NCI-H2196 treated with DMSO at 0.1 percent for 48 hours (cell line): ENCODE measurements around the gene ERMP1.
A peak's percentile ranks its signal among the peaks of the same experiment; 100 is the strongest.
"Not testable (repeated sequence)": the region's sequence is repeated elsewhere in the genome, so short reads cannot be mapped to it uniquely, and the experiment has no call there.

Experiments
- DNase-seq: peaks from one replicate; lab custom pipeline; 2025; ENCODE audit not compliant: unreplicated experiment; lab: John Stamatoyannopoulos, UW

Gene ERMP1

GRCh38 chr9:5820425-5820824 lies 12.5 kb downstream of the ERMP1 start:
- DNase-seq = no peak

- no peak for DNase-seq
Measured at GRCh38 chr9:5819174-5819573, 13.7 kb downstream of the ERMP1 start.

- no peak for DNase-seq
Measured at GRCh38 chr9:5818424-5819142, 14.3 kb downstream of the ERMP1 start.

- no peak for DNase-seq
Measured at GRCh38 chr9:5817862-5818261, 15.1 kb downstream of the ERMP1 start.

- DNase-seq = no peak
Measured at GRCh38 chr9:5815461-5815860, 17.5 kb downstream of the ERMP1 start.

DNA sequence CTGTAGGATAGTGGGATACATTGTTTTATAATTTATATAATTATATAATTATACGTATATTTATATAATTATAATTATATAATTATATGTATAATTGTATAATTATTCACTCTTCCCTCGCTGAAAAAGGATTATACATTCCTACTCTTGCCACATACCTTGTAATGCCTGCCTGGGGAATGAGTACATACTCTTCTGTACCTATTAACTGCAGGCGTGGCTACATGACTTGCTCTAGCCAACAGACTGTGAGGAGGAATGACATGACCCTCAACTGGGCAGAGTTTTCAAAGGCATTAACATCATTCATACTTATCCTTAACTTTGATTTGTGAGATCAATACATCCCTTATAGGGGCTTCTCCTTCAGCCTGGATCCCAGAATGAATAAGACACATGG lies 19.1 kb downstream of the ERMP1 start:
- no peak for DNase-seq

- DNase-seq = no peak
Measured at GRCh38 chr9:5811751-5812150, 21.2 kb downstream of the ERMP1 start.

DNA sequence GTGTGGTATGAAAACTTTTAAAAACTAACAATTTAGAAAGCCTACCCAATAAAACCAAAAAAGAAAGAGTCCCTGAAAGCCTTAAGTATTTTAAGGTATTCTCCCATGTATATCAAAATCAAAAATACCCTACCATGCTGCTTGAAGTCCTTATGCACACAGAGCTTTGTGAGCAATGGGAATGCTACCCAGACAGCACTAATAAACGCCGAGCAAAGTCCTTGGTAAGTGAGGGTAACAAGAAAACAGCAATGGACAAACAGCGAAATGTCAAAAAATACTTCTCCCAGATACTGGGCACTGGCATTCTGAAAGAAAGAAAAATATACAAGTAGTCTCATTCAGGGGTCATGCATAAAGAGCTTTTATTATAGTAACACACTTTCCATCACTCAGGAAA lies 27.4 kb downstream of the ERMP1 start:
- DNase-seq = no peak

- no peak for DNase-seq
Measured at GRCh38 chr9:5801739-5802113, 31.2 kb downstream of the ERMP1 start.

DNA sequence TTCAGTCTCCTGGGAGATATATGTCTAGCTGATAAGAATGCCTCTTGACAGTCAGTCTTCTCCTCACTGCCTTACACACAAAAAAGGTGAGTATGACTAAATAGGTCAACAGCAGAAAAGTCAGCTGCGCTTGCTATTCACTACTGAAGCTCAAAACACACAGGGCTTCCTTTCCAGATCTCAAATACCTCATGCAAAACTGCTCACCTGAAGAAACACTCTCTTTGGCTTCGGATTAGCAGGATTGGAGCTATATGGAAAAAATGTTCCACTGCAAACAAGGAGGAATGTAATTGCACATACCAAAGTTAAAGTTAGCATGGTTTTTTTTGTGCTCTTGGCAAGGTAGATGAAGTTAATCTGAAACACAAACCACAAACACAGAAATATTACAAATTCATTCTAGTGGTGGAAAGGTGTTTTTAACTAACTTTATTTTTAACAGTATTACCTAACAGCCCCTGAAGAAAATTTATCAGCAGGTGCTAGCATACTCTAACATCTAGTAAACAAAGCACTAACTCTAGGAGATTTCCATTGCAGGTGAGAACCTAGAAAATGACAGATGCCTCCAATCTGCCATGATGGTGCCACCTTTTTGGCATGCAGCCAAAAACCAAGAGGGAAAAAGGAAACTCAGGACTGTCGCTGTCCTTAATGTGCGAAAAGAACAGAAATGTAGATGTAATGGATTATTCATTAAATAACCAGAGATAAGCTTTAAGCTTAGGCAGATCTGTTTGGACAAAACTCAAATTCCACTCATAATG lies 31.8 kb downstream of the ERMP1 start:
- peak; percentile 22 for DNase-seq

DNA sequence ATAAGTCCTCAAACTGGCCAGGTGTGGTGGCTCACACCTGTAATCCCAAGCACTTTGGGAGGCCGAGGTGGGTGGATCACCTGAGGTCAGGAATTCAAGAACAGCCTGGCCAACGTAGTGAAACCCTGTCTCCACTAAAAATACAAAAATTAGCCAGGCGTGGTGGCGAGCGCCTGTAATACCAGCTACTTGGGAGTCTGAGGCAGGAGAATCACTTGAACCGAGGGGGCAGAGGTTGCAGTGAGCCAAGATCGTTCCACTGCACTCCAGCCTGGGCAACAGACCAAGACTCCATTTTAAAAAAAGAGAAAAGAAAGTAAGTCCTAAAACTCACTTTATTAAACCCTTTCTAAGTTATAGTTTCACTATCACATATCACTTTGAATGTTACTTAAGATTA lies 32.5 kb downstream of the ERMP1 start:
- not testable (repeated sequence) for DNase-seq

DNA sequence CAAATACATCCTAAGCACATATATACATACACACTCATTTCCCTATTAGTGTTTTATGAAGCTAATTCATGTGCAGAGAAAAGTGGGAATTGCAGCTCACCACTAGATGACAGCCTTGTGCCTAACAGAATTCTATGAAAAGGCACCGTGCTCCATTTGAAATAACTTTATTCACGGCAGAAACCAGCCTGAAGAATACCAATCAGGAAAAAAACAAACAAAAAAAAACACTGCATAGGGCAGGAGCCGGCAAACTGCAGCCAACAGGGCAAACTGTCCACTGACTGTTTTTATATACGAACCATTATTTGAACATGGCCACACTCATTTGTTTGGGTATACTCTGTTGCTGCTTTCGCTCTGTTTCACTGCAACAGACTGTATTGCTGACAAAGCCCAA lies 33.6 kb downstream of the ERMP1 start:
- peak; percentile 75 for DNase-seq

- no peak for DNase-seq
Measured at GRCh38 chr9:5798581-5798980, 34.3 kb downstream of the ERMP1 start.

GRCh38 chr9:5796298-5796697 lies 36.6 kb downstream of the ERMP1 start:
- no peak for DNase-seq

DNA sequence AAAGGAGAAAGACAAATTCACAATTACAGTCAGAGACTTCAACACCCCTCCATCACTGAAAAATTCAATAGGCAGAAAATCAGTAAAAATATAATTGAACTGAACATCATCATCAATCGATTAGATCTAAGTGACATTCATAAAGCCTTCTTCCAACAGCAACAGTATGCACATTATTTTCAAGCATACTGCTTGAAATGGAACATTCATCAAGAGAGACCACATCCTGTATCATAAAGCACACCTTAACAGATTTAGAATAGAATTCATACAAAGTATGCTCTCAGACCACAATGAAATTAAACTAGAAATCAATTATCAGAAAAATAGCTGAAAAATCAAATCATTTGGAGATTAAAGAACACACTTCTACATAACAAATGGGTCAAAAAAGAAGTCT lies 39.1 kb downstream of the ERMP1 start:
- no peak for DNase-seq

- DNase-seq = no peak
Measured at GRCh38 chr9:5791870-5792269, 41.0 kb downstream of the ERMP1 start.

GRCh38 chr9:5790923-5791322 lies 42.0 kb downstream of the ERMP1 start:
- DNase-seq = no peak

GRCh38 chr9:5789489-5789888 lies 43.4 kb downstream of the ERMP1 start:
- DNase-seq = no peak

DNA sequence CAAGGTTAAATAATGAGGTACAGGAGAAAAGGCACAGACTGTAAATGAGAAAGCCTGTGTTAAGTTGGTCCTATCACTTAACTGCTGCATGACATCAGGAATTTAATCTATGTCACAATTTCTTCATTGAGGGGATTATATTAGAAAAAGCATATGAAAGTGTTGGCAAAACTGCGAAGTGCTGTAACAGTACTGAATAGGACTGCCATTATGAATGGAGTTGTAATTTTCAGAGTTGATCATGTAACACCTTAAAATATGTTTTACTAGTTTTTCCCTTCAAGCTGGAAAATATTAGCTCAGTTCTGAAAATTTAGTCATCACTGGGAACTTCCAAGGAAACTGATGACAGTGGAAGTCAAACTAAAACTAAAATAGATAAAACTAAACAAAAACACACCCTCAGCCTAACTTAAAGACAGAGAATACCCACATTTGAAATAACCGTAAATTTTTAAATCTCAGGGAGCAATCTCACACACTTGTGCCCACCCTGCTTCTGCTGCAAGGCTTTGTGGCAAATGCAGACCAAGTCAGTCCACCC lies 45.1 kb downstream of the ERMP1 start:
- no peak for DNase-seq

GRCh38 chr9:5787220-5787619 lies 45.7 kb downstream of the ERMP1 start:
- no peak for DNase-seq

GRCh38 chr9:5786370-5787127 lies 46.4 kb downstream of the ERMP1 start:
- DNase-seq = no peak
